ENCODE results near the gene UBXN4. TPM values are rescaled to one million over a fixed set of nuclear protein-coding genes. Genes with fewer than 3 reads are reported as not detected.

UBXN4 gene
- total and polyA plus RNA-seq, 2 of the 13 experiments (the other 11 are each of a cell fraction or from before 2014, with no cell fraction given), result 74.2 to 104 TPM

- H3K4me1 ChIP-seq (ENCODE audit: insufficient read depth, low read length), result no peaks in the 10 kb centered on the region
- FAIRE-seq (no peak), DNase-seq (ENCODE audit: low spot score) (no peak), ATAC-seq (peak; percentile 23)
- H3K4me3 ChIP-seq (replicated peaks in 1 of 3; ENCODE audit: insufficient read depth in 1 of 3, low read depth in 2 of 3, low read length in 3 of 3), result no peak overlapping the region
- BruUV-seq (replicated peaks), result no TSS peak
- WGBS (ENCODE audit: low lambda C conversion rate), result 62% methylated on average over 15 of the region's 18 CpGs
- peaks cover 0 to 3% of the 10 kb centered on the region in 2 experiments; a peak in 2 of 5 replicates for H3K27me3 ChIP-seq (ENCODE audit: control insufficient read depth in 1 of 2, insufficient read depth in 2 of 2, low read length in 2 of 2)
- no peak overlapping the region for H3K27ac ChIP-seq (ENCODE audit: extremely low read length, insufficient read depth, low read length)
- TF ChIP-seq KMT2B (CRISPR knock-in tag; IDR thresholded peaks at IDR 0.05) (no peak), GATAD2A (CRISPR knock-in tag; IDR thresholded peaks at IDR 0.05) (no peak), ZNF335 (CRISPR knock-in tag; IDR thresholded peaks at IDR 0.05) (no peak)
- POLR2A ChIA-PET, result no interaction called here
- no peaks in the 10 kb centered on the region for H3K79me2 ChIP-seq (ENCODE audit: insufficient read depth, low read length)
- intact Hi-C loops (cut with micrococcal nuclease; ENCODE audit: unreplicated experiment) (no loop called here), in situ Hi-C loops (cut with HindIII; ENCODE audit: extremely low pct_ligation_motif_present, low pct_unique_long_range_greater_than_20kb) (loop anchor here (10.0 kb wide), 1 partner anchor 567 kb away; no protein-coding TSS in a partner anchor)
- no peaks in the 10 kb centered on the region; the same call in 1 of the 2 replicates for H3K9me3 ChIP-seq (ENCODE audit: low read length)
- H2AFZ ChIP-seq (ENCODE audit: low read length), result no peak overlapping the region
- no peak overlapping the region for H3K4me2 ChIP-seq (ENCODE audit: low read depth, low read length)
- no peaks in the 10 kb centered on the region for H3K36me3 ChIP-seq (replicated peaks in 1 of 2; ENCODE audit: control insufficient read depth in 1 of 2, insufficient read depth in 2 of 2, low read length in 2 of 2)
- H3K9ac ChIP-seq (ENCODE audit: insufficient read depth, low read depth, low read length), result no peak overlapping the region
- CTCF ChIA-PET (ENCODE audit: low intra/inter-chr PET ratio, low total read pairs), result interaction anchor here (0.7 kb wide), 1 partner anchor 562 kb away, joined by 3 read pairs; no protein-coding TSS in a partner anchor
- H4K20me1 ChIP-seq (ENCODE audit: insufficient read depth, low read length), result no peaks in the 10 kb centered on the region
Observed at GRCh38 chr2:135817466-135817865, 75.8 kb downstream of the UBXN4 start.

GRCh38 chr2:135817951-135818350 is 76.3 kb downstream of the UBXN4 start:
- Histone ChIP-seq H3K4me2 (ENCODE audit: low read depth, low read length) (no peak overlapping the region), H3K79me2 (ENCODE audit: insufficient read depth, low read length) (no peaks in the 10 kb centered on the region), H3K4me3 (replicated peaks in 1 of 3; ENCODE audit: insufficient read depth in 1 of 3, low read depth in 2 of 3, low read length in 3 of 3) (no peak overlapping the region), H3K9me3 (ENCODE audit: low read length) (no peaks in the 10 kb centered on the region; the same call in 1 of the 2 replicates), H3K27ac (ENCODE audit: extremely low read length, insufficient read depth, low read length) (no peak overlapping the region), H3K9ac (ENCODE audit: insufficient read depth, low read depth, low read length) (no peak overlapping the region), H3K36me3 (replicated peaks in 1 of 2; ENCODE audit: control insufficient read depth in 1 of 2, insufficient read depth in 2 of 2, low read length in 2 of 2) (no peaks in the 10 kb centered on the region), H3K4me1 (ENCODE audit: insufficient read depth, low read length) (no peaks in the 10 kb centered on the region), H2AFZ (ENCODE audit: low read length) (no peak overlapping the region), H4K20me1 (ENCODE audit: insufficient read depth, low read length) (no peaks in the 10 kb centered on the region), H3K27me3 (ENCODE audit: control insufficient read depth in 1 of 2, insufficient read depth in 2 of 2, low read length in 2 of 2) (peaks cover 0 to 3% of the 10 kb centered on the region in 2 experiments; a peak in 2 of 5 replicates)
- WGBS (ENCODE audit: low lambda C conversion rate), result 35% methylated on average over 4 of the region's 4 CpGs
- DNase-seq (ENCODE audit: low spot score) (no peak), ATAC-seq (no peak; the same call in 2 of the 3 replicates), FAIRE-seq (no peak)
- intact Hi-C loops (cut with micrococcal nuclease; ENCODE audit: unreplicated experiment), result no loop called here
- BruUV-seq (replicated peaks), result no TSS peak
- POLR2A ChIA-PET, result no interaction called here
- TF ChIP-seq NR2F2 (IDR thresholded peaks at IDR 0.05; ENCODE audit: borderline replicate concordance, low read depth) (no peak), SOX6 (IDR thresholded peaks at IDR 0.05) (no peak), SOX6 (CRISPR knock-in tag; IDR thresholded peaks at IDR 0.05) (no peak), ZNF646 (CRISPR knock-in tag; IDR thresholded peaks at IDR 0.05) (no peak), TBP (CRISPR knock-in tag; IDR thresholded peaks at IDR 0.05) (no peak), ATF4 (CRISPR knock-in tag; IDR thresholded peaks at IDR 0.05) (no peak), GTF2F1 (IDR thresholded peaks at IDR 0.05; ENCODE audit: low read length) (no peak)
- in situ Hi-C loops (cut with HindIII; ENCODE audit: extremely low pct_ligation_motif_present, low pct_unique_long_range_greater_than_20kb), result loop anchor here (10.0 kb wide), 1 partner anchor 567 kb away; no protein-coding TSS in a partner anchor
- CTCF ChIA-PET (ENCODE audit: low intra/inter-chr PET ratio, low total read pairs), result interaction anchor here (0.7 kb wide), 1 partner anchor 561 kb away, joined by 3 read pairs; no protein-coding TSS in a partner anchor

Data from HepG2 (cell line).